ENCODE measurements around the gene OTOG. TPM values are rescaled to one million over a fixed set of nuclear protein-coding genes. Genes with fewer than 3 reads are reported as not detected.

OTOG gene
- total RNA-seq, 2 donors from 2014 or later: not detected

DNA sequence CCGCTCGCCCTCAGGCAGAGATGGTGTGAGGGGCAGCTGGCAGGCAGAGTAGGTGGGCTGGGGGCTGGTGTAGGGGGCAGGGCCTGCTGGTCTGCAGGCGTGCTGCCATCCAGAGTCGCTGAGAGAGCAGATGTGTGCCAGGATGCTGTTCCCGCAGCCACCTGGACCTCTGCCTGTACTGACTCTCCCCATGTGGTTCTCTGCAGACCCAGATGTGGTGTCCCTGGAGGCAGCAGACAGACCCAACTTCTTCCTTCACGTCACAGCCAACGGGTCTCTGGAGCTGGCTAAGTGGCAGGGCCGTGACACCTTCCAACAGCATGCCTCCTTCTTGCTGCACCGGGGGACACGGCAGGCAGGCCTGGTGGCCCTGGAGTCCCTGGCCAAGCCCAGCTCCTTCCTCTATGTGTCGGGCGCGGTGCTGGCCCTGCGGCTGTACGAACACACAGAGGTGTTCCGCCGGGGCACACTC is 58.6 kb downstream of the OTOG start:
- Histone ChIP-seq H3K4me3 (no peak overlapping the region), H3K9ac (ENCODE audit: low read depth in 2 of 2, low read length in 2 of 2) (no peak overlapping the region), H3K27me3 (no peaks in the 10 kb centered on the region), H3K4me1 (no peaks in the 10 kb centered on the region), H3K27ac (no peak overlapping the region), H3K9me3 (no peaks in the 10 kb centered on the region), H3K36me3 (no peaks in the 10 kb centered on the region)
- DNase-seq: peak; percentile 12
- intact Hi-C loops (cut with DNase I): no loop called here
- no peak for TF ChIP-seq CTCF (IDR thresholded peaks at IDR 0.05)

DNA sequence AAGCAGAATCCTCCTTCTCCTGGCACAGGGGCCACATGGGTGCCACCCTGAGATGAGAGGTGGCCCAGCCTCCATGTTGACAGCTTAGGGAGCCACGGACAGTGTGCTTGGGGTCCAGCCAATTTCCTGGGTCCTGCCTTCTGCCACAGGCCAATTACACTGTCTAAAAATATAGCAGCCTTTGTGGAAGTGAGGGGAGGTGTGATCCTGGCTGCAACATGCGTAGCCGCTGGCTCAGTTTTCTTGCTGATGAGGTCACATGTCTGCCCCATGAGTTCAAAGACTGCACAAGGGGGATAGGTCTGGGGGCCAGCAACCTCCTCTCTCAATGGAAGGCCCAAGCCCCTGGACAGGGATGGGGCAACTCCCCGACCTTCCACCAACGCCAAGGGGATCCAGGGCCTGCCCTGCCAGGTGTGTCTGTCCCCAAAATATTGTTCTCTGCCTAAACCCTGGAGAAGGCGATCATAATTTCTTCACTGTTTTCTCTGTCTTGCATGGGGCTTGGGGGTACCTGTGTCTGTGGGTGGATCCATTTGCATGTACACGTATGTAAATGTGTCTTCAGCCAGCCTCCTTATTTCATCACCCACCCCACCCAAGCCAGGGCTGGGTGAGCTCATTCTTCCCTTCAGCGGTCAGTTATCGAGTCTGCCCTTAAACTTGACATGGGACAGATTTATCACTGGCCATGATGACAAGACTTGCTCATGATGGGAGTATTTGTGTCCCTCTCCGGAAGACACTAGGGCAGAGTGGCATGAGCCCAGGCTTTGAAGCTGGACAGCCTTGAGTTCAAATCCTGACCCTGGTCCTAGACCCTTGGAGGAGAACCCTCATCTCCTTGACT is 59.4 kb downstream of the OTOG start:
- intact Hi-C loops (cut with DNase I): no loop called here
- no peak overlapping the region for H3K4me3 ChIP-seq
- no peaks in the 10 kb centered on the region for H3K9me3 ChIP-seq
- no peaks in the 10 kb centered on the region for H3K36me3 ChIP-seq
- no peak for TF ChIP-seq CTCF (IDR thresholded peaks at IDR 0.05)
- H3K27me3 ChIP-seq: no peaks in the 10 kb centered on the region
- no peak overlapping the region for H3K27ac ChIP-seq
- H3K4me1 ChIP-seq: no peaks in the 10 kb centered on the region
- DNase-seq: no peak
- no peak overlapping the region for H3K9ac ChIP-seq (ENCODE audit: low read depth in 2 of 2, low read length in 2 of 2)

DNA sequence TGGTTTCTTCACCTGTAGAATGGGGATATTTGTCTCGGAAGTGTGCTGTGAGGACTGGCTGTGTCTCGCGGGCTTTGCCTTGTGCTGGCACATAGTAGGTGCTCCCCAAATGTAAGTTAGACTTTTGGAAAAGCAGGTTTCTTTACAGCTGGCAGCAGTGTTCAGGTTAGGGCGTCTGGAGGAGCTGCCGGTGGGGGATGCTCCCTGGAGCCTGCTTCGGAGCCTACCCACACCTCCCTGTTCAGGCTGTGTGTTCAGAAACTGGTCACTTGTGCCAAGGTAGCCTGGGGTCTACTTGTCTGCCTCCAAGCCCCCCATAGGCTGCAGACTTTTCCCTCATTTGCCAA is 60.0 kb downstream of the OTOG start:
- Histone ChIP-seq H3K4me3 (no peak overlapping the region), H3K9me3 (no peaks in the 10 kb centered on the region), H3K9ac (ENCODE audit: low read depth in 2 of 2, low read length in 2 of 2) (no peak overlapping the region), H3K27me3 (no peaks in the 10 kb centered on the region), H3K36me3 (no peaks in the 10 kb centered on the region), H3K4me1 (no peaks in the 10 kb centered on the region), H3K27ac (no peak overlapping the region)
- intact Hi-C loops (cut with DNase I): no loop called here
- no peak for TF ChIP-seq CTCF (IDR thresholded peaks at IDR 0.05)
- no peak for DNase-seq

- H3K4me1 ChIP-seq: no peaks in the 10 kb centered on the region
- intact Hi-C loops (cut with DNase I): no loop called here
- H3K27me3 ChIP-seq: no peaks in the 10 kb centered on the region
- H3K36me3 ChIP-seq: no peaks in the 10 kb centered on the region
- no peak overlapping the region for H3K27ac ChIP-seq
- H3K4me3 ChIP-seq: no peak overlapping the region
- peak; percentile 13 for DNase-seq
- H3K9me3 ChIP-seq: no peaks in the 10 kb centered on the region
- no peak for TF ChIP-seq CTCF (IDR thresholded peaks at IDR 0.05)
- no peak overlapping the region for H3K9ac ChIP-seq (ENCODE audit: low read depth in 2 of 2, low read length in 2 of 2)
Observed at GRCh38 chr11:17607591-17608570, 60.8 kb downstream of the OTOG start.

- H3K27ac ChIP-seq: no peak overlapping the region
- H3K4me3 ChIP-seq: no peak overlapping the region
- intact Hi-C loops (cut with DNase I): no loop called here
- H3K4me1 ChIP-seq: no peaks in the 10 kb centered on the region
- H3K9ac ChIP-seq (ENCODE audit: low read depth in 2 of 2, low read length in 2 of 2): no peak overlapping the region
- no peaks in the 10 kb centered on the region for H3K36me3 ChIP-seq
- DNase-seq: no peak
- no peak for TF ChIP-seq CTCF (IDR thresholded peaks at IDR 0.05)
- H3K9me3 ChIP-seq: no peaks in the 10 kb centered on the region
- H3K27me3 ChIP-seq: no peaks in the 10 kb centered on the region
Observed at GRCh38 chr11:17608821-17609220, 61.8 kb downstream of the OTOG start.

All from colonic mucosa (tissue), 4 donors.